ENCODE measurements around the gene ELL2.

The ELL2 gene

DNA sequence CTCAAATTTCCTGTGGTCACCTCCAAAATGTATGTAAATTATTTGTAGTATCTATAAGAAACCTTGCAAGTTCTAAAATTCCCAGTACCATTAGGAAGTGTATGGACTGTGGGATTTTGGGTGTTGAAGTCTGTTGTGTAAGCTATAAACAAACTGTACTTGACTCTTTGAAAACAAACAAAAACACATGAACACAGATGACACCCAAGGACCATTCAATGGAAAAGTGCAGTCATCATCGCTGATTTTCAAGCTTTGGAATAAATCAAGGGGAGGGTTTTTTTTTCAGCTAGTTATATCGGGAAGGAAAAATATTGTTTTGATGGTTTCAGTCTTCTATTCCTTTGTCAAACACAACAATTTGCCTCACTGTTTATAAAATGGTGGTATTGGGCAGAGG is 49.6 kb downstream of the ELL2 start:
- H3K27me3 ChIP-seq: no peaks in the 10 kb centered on the region
- peaks cover 21 to 22% of the 10 kb centered on the region in 2 experiments for H3K4me1 ChIP-seq (ENCODE audit: control insufficient read depth in 1 of 2, insufficient read depth in 1 of 2, low read depth in 1 of 2, low read length in 1 of 2)
- H3K4me3 ChIP-seq (ENCODE audit: low read depth in 1 of 2, low read length in 1 of 2): no peak overlapping the region
- H3K36me3 ChIP-seq: no peaks in the 10 kb centered on the region
- H3K9me3 ChIP-seq: no peaks in the 10 kb centered on the region
- H3K27ac ChIP-seq: no peak overlapping the region
- TF ChIP-seq, protein P1, sequence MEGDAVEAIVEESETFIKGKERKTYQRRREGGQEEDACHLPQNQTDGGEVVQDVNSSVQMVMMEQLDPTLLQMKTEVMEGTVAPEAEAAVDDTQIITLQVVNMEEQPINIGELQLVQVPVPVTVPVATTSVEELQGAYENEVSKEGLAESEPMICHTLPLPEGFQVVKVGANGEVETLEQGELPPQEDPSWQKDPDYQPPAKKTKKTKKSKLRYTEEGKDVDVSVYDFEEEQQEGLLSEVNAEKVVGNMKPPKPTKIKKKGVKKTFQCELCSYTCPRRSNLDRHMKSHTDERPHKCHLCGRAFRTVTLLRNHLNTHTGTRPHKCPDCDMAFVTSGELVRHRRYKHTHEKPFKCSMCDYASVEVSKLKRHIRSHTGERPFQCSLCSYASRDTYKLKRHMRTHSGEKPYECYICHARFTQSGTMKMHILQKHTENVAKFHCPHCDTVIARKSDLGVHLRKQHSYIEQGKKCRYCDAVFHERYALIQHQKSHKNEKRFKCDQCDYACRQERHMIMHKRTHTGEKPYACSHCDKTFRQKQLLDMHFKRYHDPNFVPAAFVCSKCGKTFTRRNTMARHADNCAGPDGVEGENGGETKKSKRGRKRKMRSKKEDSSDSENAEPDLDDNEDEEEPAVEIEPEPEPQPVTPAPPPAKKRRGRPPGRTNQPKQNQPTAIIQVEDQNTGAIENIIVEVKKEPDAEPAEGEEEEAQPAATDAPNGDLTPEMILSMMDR (IDR thresholded peaks at IDR 0.05): no peak

DNA sequence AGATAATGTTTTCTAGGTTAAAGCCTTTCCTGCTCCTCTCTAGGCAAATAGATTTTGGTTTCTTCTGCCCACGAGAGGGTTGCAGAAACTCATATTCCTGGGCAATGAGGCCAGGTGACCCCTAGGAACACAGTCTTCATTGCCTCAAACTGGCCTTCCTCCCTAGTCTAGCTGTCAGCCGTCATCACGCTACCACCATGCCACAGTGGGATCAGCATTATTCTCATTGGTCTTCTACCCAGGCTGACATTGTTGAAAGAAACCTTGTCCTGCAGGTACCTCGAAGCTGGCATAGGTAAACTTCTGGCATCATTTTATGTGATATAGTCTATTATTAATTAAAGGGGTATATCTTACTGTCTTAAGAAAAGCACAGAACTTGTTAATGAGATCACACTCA is 51.1 kb downstream of the ELL2 start:
- H3K27ac ChIP-seq: no peak overlapping the region
- TF ChIP-seq, protein P1 (IDR thresholded peaks at IDR 0.05): no peak

DNA sequence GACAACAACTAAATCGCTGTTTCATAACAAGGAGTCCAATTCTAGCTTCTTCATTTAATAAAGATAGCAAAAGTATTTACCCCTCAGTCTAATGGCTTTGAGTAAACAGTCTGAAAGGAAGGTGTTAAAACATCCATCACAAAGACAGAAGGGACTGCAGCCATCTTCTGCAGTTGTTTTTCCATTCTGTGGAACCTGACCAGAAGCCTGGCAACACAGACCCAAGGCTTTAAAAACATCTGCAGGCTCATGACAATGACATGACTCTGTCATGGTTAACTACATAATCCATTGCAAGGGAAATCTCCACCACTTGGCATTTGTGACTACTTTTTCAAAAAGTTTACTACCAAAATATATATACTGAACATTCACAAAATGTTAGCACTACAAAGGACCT is 51.9 kb downstream of the ELL2 start:
- TF ChIP-seq, protein P1 (IDR thresholded peaks at IDR 0.05): no peak
- peaks cover 0 to under 1% of the 10 kb centered on the region in 2 experiments for H3K4me1 ChIP-seq (ENCODE audit: control insufficient read depth in 1 of 2, insufficient read depth in 1 of 2, low read depth in 1 of 2, low read length in 1 of 2)
- peaks cover 7% of the 10 kb centered on the region for H3K36me3 ChIP-seq
- H3K27ac ChIP-seq: no peak overlapping the region
- no peak overlapping the region for H3K4me3 ChIP-seq (ENCODE audit: low read depth in 1 of 2, low read length in 1 of 2)
- no peaks in the 10 kb centered on the region for H3K9me3 ChIP-seq
- H3K27me3 ChIP-seq: no peaks in the 10 kb centered on the region

More for the DNA sequence above, 51.1 kb downstream of the ELL2 start:
- H3K27me3 ChIP-seq: no peaks in the 10 kb centered on the region
- H3K36me3 ChIP-seq: peaks cover 7% of the 10 kb centered on the region
- H3K9me3 ChIP-seq: no peaks in the 10 kb centered on the region
- peaks cover 6 to 7% of the 10 kb centered on the region in 2 experiments for H3K4me1 ChIP-seq (ENCODE audit: control insufficient read depth in 1 of 2, insufficient read depth in 1 of 2, low read depth in 1 of 2, low read length in 1 of 2)
- H3K4me3 ChIP-seq (ENCODE audit: low read depth in 1 of 2, low read length in 1 of 2): no peak overlapping the region

DNA sequence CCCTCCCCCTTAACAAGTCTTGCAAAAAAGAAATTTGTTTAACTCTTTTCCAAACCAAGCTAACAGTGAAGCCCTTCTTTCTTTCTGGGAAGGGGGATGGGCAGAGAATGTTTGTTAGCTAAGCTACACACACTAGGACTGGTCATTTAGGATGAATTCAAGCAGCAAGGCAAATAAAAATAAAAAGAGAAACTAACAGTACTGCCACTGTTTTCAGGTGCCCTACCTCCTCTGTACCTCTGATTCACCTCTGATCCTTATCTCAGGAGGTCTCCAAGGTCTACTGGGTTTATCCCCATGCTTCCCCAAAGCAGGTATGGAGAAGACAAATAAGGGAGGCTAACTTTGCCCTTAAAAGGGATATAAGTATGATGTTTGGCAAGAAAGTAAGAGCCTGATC is 52.9 kb downstream of the ELL2 start:
- Histone ChIP-seq H3K27ac (no peak overlapping the region), H3K27me3 (no peaks in the 10 kb centered on the region), H3K36me3 (peaks cover 7% of the 10 kb centered on the region), H3K4me3 (ENCODE audit: low read depth in 1 of 2, low read length in 1 of 2) (no peak overlapping the region), H3K9me3 (no peaks in the 10 kb centered on the region), H3K4me1 (ENCODE audit: control insufficient read depth in 1 of 2, insufficient read depth in 1 of 2, low read depth in 1 of 2, low read length in 1 of 2) (peaks cover 3 to 5% of the 10 kb centered on the region in 2 experiments)
- TF ChIP-seq, protein P1 (IDR thresholded peaks at IDR 0.05): no peak

DNA sequence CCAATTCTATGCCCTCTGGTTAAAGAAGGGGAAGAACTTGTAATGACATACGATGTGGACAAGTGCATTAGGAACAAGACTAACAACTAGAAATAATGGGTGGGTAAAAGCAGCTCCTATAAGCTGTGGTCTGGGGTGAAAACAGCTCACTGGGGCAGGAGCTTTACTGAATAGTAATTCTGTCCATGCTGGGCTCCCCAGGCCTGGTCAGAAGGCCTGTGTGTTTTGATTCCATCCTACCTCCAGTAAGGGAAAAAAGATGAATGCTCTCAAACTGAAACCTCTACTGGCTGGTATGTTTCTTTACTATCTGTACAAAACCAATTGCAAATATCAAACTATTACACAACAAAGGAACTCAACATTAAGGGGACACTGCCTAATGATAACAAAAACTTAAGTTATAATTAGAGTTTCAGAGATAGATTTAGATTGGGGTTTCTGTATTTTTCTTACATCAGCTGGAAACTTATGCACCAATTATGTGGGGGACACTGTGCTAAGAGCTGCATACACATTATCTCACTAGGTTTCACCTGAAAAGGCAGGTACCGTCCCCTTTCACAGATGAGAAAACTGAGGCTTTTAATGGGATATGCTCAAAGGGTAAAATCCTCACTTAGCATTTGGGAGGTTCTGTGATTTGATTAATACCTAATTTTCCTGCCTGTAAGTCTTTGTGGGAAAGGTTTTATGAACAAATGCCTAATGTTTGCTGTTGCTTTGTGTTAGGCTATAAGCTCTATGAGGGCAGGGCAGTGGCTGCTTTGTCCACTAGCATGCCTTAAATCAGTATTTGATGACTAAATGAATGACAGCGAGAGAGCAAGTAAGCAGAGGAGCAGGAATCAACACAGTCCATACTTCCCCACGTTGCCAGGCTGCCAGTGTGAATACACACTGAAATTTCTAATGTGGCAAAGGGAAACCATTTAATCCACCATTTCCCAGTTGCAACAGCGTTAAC is 53.6 kb downstream of the ELL2 start:
- Histone ChIP-seq H3K36me3 (peaks cover 7% of the 10 kb centered on the region), H3K27ac (peak overlapping the region; percentile 1), H3K4me3 (ENCODE audit: low read depth in 1 of 2, low read length in 1 of 2) (no peak overlapping the region), H3K27me3 (no peaks in the 10 kb centered on the region), H3K4me1 (ENCODE audit: control insufficient read depth in 1 of 2, insufficient read depth in 1 of 2, low read depth in 1 of 2, low read length in 1 of 2) (peaks cover 11 to 12% of the 10 kb centered on the region in 2 experiments), H3K9me3 (no peaks in the 10 kb centered on the region)
- TF ChIP-seq, protein P1 (IDR thresholded peaks at IDR 0.05): no peak

Data from neutrophil (primary cell).